GM12875 (cell line): Measurements from ENCODE around the gene SMIM32.

ENCODE experiments used
- H3K4me3 ChIP-seq: one replicate; pipeline ENCODE4 v1.5.1; 2011; ENCODE audit warnings: low read depth, low read length, control low read depth
- CTCF ChIP-seq: IDR thresholded peaks from 2 replicates; pipeline ENCODE4 v1.5.1; 2011; ENCODE audit warnings: low read depth, mild to moderate bottlenecking, control low read depth, inconsistent platforms, low read length, moderate library complexity, borderline replicate concordance; ENCODE audit not compliant: insufficient read depth

Gene SMIM32

GRCh38 chr5:136230176-136230575 lies 37.2 kb upstream of the SMIM32 start:
- no peak for TF ChIP-seq CTCF
- no peak overlapping the region for H3K4me3 ChIP-seq

GRCh38 chr5:136228136-136228757 lies 35.3 kb upstream of the SMIM32 start:
- no peak for TF ChIP-seq CTCF
- no peak overlapping the region for H3K4me3 ChIP-seq

GRCh38 chr5:136226401-136226800 lies 33.4 kb upstream of the SMIM32 start:
- no peak overlapping the region for H3K4me3 ChIP-seq
- TF ChIP-seq CTCF: no peak

GRCh38 chr5:136225796-136226195 lies 32.8 kb upstream of the SMIM32 start:
- no peak for TF ChIP-seq CTCF
- H3K4me3 ChIP-seq: no peak overlapping the region

GRCh38 chr5:136222580-136223235 lies 29.7 kb upstream of the SMIM32 start:
- no peak overlapping the region for H3K4me3 ChIP-seq
- TF ChIP-seq CTCF: no peak

GRCh38 chr5:136221340-136221739 lies 28.4 kb upstream of the SMIM32 start:
- H3K4me3 ChIP-seq: no peak overlapping the region
- no peak for TF ChIP-seq CTCF

- H3K4me3 ChIP-seq: no peak overlapping the region
- no peak for TF ChIP-seq CTCF
Observed at GRCh38 chr5:136216230-136216629, 23.3 kb upstream of the SMIM32 start.
